22Rv1 (cell line): ENCODE measurements around the gene TMEM50B.
A peak's percentile ranks its signal among the peaks of the same experiment; 100 is the strongest.

Experiments
- H3K27ac ChIP-seq: fragments of 450-650 bp; 2 replicates; pipeline ENCODE4 v1.5.1; 2017
- CTCF ChIP-seq: fragments of 450-650 bp; IDR thresholded peaks from 2 replicates; pipeline ENCODE4 v1.5.1; 2017; ENCODE audit warnings: mild to moderate bottlenecking
- ZFX ChIP-seq: fragments of 450-650 bp; IDR thresholded peaks from 2 replicates; pipeline ENCODE4 v1.6.1; 2017; ENCODE audit warnings: antibody characterized with exemption, borderline replicate concordance

TMEM50B gene

GRCh38 chr21:33490991-33491372 lies 11.2 kb upstream of the TMEM50B start:
- peak overlapping the region; percentile 58 for H3K27ac ChIP-seq
- TF ChIP-seq ZFX (no peak), CTCF (no peak)

- H3K27ac ChIP-seq = no peak overlapping the region
- no peak for TF ChIP-seq ZFX
- no peak for TF ChIP-seq CTCF
Measured at GRCh38 chr21:33488936-33489335, 9.2 kb upstream of the TMEM50B start.

GRCh38 chr21:33487996-33488395 lies 8.2 kb upstream of the TMEM50B start:
- no peak for TF ChIP-seq ZFX
- no peak for TF ChIP-seq CTCF
- no peak overlapping the region for H3K27ac ChIP-seq

GRCh38 chr21:33481314-33481943 lies 1.7 kb upstream of the TMEM50B start:
- TF ChIP-seq CTCF = no peak
- no peak for TF ChIP-seq ZFX
- H3K27ac ChIP-seq = no peak overlapping the region

GRCh38 chr21:33480481-33481103 lies 818 bp upstream of the TMEM50B start:
- no peak for TF ChIP-seq CTCF
- TF ChIP-seq ZFX = no peak
- H3K27ac ChIP-seq = peak overlapping the region; percentile 93

- no peak for TF ChIP-seq ZFX
- peak; percentile 20; the same call in 1 of the 2 replicates for TF ChIP-seq CTCF
- H3K27ac ChIP-seq = peak overlapping the region; percentile 93
Measured at GRCh38 chr21:33478935-33479678, 667 bp downstream of the TMEM50B start.

GRCh38 chr21:33478182-33478581 lies 1.6 kb downstream of the TMEM50B start:
- TF ChIP-seq CTCF (no peak), ZFX (no peak)
- H3K27ac ChIP-seq = peak overlapping the region; percentile 93
